SKM-1 (cell line): ENCODE measurements around the gene MPPED2.
"Not testable (repeated sequence)": the region's sequence is repeated elsewhere in the genome, so short reads cannot be mapped to it uniquely, and the experiment has no call there.

ENCODE experiments used
- DNase-seq: peaks from one replicate; lab custom pipeline; 2025; ENCODE audit not compliant: unreplicated experiment; lab: John Stamatoyannopoulos, UW

Gene MPPED2

GRCh38 chr11:30579415-30580175, 6.6 kb downstream of the MPPED2 start:
- DNase-seq = no peak

DNA sequence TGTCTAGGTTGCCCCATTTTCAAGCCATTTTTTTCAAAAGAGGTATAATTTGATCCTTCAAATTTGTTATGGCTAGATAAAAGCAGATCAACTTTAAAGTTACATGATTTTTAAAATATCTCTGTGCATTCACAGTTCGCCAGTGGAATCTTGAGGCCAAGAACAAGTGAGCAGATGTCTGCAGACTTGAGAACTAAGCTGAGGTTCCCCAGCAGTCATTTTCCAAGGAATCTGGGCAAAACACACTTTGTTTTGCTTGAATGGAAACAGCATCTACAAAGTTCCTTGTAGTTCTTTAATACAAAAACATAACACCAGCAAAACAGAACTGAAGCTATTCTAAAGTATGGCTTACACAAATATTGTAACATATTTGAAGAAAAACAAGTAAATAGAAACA, 7.7 kb downstream of the MPPED2 start:
- no peak for DNase-seq

GRCh38 chr11:30573951-30574350, 12.2 kb downstream of the MPPED2 start:
- no peak for DNase-seq

- no peak for DNase-seq
Measured at GRCh38 chr11:30568931-30569330, 17.2 kb downstream of the MPPED2 start.

DNA sequence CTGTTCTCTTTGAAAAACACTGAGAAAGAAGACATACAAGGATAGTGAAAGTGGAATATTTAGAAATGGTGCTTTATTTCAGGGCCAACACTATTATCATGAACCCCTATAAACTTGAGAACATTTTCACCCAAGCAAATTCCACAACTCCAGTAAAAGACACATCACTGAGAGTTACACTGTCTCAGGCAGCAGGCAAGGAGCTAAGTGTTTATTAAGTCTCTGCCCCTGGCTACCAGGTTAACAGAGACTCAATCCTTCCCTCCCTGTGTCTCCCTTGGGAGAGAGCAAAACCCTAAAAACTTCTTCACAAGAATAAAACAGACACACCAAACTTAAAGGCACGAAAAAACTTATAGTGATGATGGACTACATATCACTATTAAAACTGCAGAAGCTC, 18.5 kb downstream of the MPPED2 start:
- DNase-seq = no peak

DNA sequence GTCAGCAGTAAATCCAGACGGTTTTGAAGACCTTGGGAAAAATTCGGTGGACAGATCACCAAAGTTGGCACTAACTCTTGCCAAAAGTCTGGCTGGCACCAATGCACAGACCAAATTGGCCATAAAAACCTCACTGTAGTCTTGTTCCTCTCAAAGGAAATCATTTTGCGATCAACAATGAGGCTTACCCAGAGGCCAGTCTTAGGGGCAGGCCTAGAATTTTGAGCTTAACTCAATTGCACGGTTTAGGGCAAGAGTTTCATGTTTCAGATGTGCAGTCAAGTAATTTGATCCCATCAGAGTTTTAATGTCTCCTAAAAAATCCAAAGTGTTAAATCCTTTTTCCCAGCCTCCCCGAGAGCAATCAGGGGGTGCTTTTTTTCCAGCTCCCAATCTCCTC, 19.0 kb downstream of the MPPED2 start:
- no peak for DNase-seq

DNA sequence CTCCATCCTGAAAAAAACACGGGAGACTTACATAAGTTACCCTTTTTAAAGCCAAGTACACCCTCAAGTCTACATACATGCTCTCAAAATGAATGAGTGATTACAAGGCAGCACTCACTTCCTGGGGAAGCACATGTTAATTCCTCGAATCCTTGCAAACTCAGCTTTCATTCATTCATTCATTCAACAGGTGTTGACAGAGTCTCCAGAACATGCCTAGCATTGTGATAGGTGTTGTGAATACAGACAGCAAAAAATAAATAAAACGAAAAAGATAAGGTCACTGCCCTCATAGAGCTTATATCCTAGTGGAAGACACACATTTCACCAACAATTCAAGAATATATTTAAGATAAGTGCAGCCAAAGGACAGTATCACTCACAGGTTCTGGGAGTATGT, 19.7 kb downstream of the MPPED2 start:
- no peak for DNase-seq

GRCh38 chr11:30565027-30565426, 21.1 kb downstream of the MPPED2 start:
- DNase-seq = no peak

DNA sequence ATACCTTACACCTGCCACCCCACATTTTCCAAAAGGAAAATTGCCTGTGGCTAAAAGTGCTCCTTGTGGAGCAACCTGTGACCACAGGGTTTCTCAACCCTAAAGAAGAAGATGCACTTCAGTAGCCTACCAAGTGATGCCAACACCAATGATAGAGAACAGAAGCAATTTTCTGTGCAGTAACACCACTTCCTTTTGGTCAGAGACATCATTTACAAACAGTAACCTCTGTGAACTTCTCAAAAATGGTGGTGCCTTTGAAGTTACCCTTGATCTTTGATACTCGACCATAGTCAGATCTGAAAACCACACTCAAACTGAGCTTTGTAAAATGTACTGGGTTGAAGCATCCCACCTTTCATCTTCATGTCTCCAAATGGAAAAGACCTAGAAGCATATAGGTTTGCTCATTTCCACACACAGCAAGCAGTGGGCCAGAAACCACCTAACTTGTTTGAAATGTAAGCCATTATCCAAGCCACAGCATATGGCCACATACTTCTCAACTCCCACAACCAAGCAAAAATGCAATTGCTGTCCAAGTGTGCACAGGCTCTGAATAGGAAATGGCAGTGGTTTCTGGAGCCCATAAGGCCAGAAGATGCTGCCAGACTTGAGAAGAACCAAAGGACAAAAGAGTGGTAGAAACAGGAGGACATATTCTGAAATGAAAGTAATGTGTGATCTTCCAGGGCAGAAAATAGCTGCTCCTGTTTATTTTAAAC, 24.3 kb downstream of the MPPED2 start:
- DNase-seq = peak; percentile 8

- no peak for DNase-seq
Measured at GRCh38 chr11:30560206-30561106, 25.7 kb downstream of the MPPED2 start.

- no peak for DNase-seq
Measured at GRCh38 chr11:30559004-30559403, 27.1 kb downstream of the MPPED2 start.

GRCh38 chr11:30554587-30554986, 31.6 kb downstream of the MPPED2 start:
- DNase-seq = not testable (repeated sequence)

DNA sequence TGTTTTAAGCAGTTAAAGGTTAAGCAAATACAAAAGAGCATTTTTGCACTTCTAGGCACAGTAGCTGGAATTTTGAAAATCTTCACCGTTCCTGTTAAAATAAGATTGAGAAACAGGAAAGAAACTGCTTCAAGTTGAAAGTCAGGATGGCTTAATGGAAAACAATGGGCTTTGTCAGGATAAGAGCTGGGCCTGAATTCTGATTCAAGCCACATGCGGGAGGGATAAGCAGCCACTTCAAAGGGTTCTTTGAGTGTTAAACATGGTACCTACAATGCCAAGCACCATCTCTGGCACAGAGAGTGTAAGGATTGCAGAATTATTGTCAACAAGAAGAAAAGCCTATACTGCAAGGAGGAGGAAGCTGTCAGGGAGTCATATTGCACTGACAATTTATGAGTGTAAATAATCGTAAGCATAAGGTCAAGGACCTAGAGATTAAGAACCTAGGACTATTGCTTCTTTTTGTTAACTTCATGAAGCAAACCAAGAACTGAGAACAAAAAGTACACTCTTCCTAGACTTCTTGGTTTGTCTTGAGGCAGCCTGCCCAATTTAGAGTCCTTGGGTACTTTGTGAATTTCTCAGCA, 32.5 kb downstream of the MPPED2 start:
- DNase-seq = no peak

DNA sequence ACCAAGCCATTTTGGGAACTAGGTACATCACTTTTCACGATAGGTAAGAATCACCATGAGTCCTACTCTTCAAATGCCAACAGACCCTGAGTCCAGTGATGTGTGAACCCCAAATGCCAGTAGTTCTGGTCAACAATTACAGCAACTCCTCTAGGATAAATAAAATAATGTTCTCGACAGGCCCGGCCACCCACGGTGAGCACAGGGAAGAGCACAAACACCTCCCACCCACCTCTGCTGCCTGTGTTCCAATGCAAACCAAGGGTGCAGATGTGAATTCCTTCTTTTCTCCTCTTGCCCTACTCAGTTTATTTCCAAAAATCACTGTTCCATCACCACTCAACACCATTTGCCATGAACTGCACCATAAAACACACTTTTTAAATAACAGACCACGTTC, 33.3 kb downstream of the MPPED2 start:
- no peak for DNase-seq

GRCh38 chr11:30550022-30550542, 36.1 kb downstream of the MPPED2 start:
- no peak for DNase-seq

GRCh38 chr11:30549565-30549964, 36.6 kb downstream of the MPPED2 start:
- DNase-seq = no peak

- DNase-seq = no peak
Measured at GRCh38 chr11:30546334-30546733, 39.8 kb downstream of the MPPED2 start.

DNA sequence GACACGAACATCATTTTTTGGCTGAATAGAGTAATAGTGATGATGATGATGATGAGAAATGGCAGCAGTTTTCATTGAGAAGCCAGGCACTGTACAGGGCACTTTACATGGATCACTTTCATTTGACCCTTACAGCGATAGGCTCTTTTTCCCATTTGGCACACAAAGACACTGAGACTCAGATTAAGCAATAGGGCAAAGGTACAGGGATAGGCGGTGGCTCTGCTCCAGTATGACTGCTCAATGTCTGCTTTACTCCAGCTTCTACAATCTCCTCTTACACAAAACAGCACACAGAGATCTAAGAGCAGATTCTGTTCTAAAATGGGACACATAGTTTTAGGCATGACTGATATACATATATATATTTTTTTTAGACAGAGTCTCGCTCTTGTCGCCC, 40.6 kb downstream of the MPPED2 start:
- DNase-seq = no peak

DNA sequence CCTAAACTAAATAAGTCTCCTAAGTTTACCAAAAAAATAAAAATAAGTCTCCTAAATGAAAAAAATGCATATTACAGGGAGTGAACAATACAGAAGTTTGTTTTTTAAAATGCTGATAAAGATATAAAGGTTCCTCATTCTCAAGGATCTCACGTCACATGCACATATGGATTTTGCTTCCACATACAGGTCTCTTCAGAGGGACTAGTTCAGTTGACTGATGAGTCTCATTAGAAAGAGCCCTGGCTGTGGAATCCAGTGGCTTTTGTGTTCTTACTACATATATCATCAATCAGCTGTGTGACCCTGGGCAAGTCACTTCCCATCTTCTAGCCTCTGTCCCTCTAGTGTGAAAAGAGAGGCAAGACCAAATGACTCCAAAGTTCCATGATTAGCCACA, 43.1 kb downstream of the MPPED2 start:
- no peak for DNase-seq

GRCh38 chr11:30540781-30541180, 45.4 kb downstream of the MPPED2 start:
- DNase-seq = no peak

DNA sequence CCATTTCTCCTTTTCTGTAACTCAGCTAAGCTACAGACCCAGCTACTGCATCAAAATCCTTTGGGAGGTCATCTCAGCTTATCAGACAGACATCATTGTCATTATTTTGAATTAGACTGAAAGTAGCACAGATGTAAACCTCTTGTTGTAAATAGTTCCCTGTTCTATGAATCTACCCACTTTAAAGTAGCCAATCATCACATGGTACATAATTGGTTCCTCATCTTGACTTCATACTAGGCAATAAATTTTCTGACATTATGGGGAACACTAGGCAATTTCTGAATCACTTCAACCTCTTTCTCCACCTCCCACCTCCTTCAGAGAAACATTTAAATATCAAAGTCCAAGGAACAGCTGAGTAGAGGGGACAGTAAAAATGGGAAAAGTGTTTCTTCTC, 47.9 kb downstream of the MPPED2 start:
- DNase-seq = no peak
